ENCODE measurements around the gene SIT1.
"Not testable (repeated sequence)": the region's sequence is repeated elsewhere in the genome, so short reads cannot be mapped to it uniquely, and the experiment has no call there.

SIT1 gene

DNA sequence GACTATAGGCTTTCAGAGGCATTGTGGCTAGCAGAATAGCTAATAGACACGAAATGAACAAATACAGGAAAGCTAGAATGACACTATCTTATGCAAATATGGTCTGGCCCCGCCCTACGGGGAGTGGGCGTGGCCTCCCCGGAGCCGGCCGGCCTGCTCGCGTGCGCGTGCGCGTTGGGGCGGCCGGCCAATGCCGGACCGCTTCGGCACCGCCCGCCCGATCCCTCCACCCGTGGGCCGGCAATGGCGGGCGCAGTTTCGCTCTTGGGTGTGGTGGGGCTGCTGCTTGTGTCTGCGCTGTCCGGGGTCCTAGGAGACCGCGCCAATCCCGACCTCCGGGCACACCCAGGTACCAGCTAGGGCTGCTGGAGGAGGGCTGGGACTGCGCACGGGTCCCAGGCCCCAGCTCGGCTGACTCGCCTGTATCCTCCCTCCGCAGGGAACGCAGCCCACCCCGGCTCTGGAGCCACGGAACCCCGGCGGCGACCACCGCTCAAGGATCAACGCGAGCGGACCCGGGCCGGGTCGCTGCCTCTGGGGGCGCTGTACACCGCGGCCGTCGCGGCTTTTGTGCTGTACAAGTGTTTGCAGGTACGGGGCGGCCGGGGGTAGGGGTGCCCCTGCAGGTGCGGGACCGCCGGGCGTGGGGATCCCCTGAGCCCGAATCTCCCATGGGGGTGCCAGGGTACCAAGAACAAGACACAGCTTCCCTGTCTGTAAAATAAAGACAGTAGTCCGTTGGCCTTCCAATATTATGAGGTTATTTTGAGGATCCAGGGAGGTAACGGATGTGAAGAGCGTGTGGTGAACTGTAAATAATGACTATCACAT, 7.6 kb upstream of the SIT1 start, which contains the start of gene CCDC107:
Gene CCDC107 (plus strand): TSS at position 156 of the 831 bp plus-strand sequence. CDS start 88 bp downstream, at position 244.
- peak; percentile 90 for DNase-seq

DNA sequence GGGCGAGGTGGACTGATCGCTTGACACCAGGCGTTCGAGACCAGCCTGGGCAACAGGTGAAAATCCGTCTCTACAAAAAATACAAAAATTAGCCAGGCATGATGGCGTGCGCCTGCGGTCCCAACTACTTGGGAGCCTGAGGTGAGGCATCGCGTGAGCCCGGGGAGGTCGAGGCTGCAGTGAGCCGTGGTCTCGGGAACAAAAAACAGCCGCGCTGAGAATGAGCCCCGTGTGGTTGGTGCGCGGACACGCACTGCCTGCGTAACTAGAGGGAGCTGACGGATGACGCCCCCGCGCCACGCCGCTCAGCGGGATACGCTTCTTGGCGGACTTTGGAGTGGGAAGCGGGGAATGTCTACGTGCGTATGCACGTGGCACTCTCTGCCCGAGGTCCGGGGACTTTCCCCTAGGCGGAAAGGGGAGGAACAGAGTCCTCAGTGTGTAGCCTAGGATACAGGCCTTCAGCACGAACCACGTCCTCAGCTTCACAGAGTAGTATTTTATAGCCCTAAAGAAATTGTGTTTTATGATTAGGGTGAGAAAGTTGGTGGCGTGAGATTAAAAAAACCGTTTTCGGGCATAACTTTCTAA, 6.9 kb upstream of the SIT1 start, which contains the start of gene RMRP:
Gene RMRP (minus strand): TSS at position 474 of the 591 bp plus-strand sequence.
- peak; percentile 83 for DNase-seq

DNA sequence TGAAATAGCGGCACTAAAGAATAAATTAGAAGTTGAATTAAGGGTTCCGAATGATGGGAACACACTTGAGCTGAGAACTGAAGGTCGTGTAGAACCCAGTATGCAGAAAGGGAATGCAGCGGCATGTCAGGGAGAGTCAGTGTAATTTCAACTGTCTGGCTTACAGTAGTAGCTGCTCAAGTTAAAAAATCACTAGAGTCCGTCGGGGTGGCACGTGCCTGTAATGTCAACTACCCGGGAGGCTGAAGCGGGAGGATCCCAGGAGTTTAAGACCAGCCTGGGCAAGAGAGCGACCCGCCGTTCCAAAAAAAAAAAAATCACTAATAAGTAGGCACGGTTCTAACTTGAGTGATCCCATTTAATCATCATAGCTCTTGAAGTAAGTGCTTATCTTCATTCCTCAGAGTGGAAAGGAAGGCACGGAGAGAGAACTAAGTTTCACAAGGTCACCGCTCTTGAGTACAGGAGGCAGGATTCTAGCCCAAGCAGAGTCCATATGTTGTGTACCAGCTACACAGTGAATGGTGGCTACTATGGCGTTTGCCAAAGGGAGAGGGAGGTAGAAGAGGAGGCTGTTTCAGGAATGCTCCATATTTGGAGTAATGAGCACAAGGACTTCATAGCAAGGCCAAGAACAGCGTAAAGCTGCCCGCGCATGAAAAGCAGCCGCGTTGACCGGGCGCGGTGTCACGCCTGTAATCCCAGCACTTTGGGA, 6.3 kb upstream of the SIT1 start:
- DNase-seq = no peak

DNA sequence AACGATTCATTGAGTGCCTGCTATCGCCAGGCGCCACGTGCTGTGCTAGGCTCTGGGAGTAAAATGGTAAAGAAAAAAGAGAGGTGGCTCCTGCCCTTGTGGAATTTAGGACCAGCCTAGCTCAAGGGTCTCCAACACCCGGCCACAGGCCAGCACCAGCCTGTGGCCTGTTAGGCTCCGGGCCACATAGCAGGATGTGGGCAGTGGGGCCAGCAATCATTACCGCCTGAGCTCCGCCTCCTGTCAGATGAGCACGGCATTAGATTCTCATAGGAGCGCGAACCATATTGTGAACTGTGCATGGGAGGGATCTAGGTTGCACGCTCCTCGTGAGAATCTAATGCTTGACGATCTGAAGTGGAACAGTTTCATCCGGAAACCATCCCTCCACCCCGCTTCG, 5.6 kb upstream of the SIT1 start:
- no peak for DNase-seq

DNA sequence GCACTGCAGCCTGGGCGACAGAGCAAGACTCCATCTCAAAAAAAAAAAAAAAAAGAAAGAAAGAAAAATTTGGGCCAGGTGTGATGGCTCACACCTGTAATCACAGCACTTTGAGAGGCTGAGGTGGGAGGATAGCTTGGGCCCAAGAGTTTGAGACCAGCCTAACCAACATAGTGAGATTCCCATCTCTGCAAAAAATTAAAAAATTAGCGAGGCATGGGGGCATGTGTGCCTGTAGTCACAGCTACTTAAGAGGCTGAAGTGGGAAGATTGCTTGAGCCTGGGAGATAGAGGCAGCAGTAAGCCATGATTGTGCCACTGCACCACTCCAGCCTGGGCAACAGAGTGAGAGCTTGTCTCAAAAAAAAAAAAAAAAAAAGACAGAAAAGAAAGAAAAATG, 2.9 kb upstream of the SIT1 start:
- no peak for DNase-seq

DNA sequence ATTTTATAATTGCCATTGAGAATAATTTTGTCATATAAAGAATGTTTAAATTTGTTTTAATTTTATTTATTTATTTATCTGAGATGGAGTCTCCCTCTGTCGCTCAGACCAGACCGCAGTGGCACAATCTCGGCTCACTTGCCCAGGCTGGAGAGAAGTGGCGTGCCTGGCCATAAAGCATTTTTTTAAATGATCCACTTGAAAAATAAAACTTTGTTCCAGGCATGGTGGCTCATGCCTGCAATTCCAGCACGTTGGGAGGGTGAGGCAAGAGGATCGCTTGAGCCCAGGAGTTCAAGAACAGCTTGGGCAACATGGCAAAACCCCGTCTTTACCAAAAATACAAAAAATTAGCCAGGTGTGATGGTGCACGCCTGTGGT, 2.1 kb upstream of the SIT1 start:
- DNase-seq = no peak

DNA sequence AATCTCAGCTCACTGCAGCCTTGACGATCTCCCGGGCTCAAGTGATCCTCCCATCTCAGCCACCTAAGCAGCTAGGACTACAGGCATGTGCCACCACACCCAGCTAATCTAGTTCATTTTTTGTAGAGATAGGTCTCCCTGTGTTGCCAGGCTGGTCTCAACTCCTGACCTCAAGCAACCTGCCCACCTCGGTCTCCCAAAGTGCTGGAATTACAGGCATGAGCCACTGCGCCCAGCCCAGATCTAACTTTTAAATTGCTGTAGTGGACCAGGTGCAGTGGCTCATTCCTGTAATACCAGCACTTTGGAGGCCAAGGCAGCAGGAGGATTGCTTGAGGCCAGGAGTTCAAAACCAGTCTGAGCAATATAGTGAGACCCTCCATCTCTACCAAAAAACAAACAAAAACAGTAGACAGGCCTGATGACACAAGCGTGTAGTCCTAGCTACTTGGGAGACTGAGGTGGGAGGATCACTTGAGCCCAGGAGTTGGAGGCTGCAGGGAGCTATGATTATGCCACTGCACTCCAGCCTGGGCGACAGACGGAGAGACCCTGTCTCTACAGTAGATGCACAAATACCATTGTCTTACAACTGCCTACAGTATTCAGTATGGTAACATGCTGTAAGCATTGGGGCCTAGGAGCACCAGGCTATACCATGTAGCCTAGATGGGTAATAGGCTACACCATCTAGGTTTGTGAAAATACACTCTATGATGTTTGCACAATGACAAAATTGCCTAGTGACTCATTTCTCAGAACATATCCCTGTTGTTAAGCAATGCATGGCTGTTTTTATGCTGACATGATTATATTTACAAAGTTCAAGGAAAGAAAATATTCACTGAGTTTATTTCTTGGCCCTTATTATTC, 1.5 kb upstream of the SIT1 start:
- DNase-seq = no peak

DNA sequence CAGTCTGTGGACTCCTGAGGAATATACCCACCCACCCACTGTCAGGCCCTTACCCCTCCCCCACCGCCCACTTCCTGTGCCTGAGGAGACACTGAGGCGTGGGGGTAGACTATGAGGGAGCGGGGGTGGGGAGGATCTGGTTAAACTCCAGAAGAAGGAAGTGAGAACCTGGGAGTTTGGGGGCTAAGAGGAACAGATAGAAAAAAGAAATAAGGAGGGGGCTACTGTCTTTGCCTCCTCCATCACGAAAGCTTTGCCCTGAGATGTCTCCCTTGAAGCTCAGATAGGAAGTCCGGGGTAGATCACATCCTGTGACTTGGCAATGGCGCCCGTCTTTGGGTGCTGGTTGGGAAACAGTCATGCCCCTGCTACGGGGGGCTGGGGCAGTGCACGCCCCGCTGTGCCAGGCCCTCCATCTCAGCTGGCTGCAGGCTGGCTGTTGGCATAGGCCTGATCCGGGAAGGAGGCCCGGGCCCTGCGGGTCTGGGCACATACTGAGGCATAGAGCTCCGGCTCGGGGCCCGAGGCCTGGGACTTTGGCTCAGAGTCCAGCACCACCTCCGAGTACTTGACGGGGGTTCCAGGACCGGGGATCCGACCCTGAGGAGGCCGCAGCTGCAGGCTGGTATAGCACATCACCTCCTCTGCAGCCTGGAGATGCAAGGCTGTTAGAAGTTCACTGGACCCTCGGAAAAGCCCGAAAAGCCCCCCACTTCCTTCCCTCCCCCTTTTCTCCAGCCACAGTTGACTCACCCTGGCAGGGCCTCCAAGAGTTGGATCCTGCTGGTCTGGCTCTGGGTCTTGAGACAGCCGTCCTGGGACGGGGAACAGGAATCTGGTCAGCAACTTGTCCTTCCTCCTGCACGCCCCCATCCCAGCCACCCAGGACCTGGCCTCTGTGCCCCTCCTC, 1.0 kb downstream of the SIT1 start:
- DNase-seq = no peak

DNA sequence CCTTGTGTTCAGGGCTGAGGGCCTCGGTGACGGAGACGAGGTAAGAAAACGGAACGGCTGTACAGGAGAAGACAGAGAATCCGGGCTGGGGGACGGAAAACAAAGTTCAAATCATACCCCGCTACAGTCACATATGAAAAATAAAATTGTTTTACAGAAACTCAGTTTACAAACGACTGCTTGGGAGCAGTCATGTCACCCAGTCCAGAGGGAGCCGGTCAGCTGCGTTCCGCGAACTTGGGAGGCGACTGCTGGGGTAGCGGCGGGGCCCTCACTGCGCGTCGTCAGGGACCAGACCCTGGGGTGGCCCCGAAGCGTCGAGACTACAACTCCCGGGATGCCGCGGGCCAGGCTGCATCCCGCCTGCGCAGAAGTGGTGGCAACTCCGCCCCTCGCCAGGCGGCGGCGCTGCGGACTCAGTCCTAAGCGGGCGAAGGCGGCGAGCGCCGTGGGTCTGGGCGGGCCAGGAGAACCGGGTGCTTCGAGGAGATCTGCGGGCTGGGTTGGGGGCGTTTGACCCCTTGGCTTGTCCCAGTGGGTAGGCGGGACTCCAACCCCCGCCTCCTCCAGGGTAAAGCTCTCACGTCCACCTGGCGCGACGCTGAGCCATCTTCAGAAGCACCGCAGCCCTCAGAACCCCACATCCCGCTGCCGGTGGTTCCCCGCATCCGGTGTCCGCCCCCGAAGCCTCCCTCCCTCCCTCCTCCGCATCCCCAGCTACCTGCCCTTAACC, 4.0 kb downstream of the SIT1 start:
- DNase-seq = peak; percentile 91

DNA sequence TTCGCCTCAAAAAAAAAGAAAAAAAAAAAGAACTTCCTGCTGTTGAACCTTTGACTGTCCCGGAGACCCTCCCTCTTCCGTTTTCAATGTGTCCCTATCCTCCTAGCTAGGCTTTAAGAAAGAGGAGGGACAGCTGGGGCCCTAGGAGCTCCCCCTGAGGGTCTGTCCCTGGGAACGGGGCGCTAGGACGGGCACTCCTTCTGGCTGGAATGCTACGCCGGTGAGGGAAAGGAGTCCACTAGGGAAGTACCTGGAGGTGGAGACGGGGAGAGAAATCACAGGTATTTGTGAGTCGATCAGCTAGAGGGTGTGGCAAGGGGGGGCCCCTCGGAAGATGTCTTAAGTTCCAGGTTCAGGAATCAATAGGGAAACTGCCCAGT, 4.6 kb downstream of the SIT1 start:
- DNase-seq = no peak

DNA sequence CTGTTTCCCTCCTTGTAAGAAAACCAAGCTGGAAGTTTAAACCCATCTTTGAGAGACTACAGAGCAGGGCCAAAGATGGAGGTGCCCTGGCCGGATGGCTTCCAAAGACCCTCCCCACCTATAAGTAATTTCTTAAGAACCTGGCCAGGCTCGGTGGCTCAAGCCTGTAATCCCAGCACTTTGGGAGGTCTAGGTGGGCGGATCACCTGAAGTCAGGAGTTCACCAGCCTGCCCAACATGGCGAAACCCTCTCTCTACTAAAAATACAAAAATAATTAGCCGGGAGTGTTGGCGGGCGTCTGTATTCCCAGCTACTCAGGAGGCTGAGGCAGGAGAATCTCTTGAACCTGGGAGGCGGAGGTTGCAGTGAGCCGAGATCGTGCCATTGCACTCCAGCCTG, 5.0 kb downstream of the SIT1 start:
- DNase-seq = not testable (repeated sequence)

DNA sequence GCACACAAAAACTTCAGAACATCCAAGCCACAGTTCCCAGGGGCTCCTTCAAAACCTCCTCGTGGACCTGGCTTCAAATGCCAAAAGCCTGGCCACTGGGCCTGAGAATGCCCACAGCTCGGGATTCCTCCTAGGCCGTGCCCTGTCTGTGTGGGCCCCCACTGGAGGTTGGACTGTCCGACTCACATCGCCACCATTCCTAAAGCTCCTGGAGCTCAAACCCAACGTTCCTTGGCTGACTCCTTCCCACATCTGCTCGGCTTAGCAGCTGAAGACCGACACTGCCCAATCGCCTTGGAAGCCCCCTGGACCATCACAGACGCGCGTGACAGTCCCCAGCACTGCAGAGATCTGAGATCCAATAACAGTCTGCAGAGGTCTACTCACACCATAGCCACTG, 7.7 kb downstream of the SIT1 start:
- no peak for DNase-seq

DNA sequence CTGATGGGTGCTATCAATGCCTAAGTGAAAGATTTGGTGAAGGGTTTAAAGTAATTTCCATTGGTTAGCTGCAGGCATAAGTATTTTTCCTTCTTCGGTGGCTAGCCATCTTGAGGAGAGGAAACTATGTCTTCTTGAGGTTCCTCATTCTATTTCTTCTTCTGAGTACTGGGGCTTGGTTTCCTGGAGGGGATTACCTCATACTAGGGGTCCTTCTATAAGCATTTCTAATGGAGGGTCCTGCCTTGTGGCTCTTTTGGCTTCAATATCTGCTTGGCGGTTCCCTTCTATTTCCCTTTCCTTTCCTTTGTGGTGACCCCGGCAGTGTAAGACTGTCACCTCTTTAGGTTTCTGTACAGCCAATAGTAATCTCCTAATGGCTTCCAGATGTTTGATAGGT, 9.3 kb downstream of the SIT1 start:
- DNase-seq = not testable (repeated sequence)

DNA sequence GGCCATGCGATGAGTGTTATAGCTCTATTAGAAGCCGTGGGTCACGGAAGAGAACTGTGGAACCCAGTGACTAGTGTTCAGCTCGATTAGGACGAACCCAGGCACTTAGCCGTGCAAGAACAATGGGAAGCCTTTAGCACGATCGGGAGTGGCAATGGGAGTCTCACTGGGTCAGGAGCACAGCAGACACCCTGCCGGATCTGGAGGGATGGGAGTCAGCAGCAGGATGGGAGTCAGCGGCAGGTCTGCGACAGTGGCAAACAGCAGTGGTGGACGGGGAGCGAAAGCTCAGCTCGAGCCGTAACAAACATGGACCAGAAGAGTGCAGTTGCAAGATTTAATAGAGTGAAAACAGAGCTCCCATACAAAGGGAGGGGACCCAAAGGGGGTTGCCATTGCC, 10.3 kb downstream of the SIT1 start:
- DNase-seq = not testable (repeated sequence)

DNA sequence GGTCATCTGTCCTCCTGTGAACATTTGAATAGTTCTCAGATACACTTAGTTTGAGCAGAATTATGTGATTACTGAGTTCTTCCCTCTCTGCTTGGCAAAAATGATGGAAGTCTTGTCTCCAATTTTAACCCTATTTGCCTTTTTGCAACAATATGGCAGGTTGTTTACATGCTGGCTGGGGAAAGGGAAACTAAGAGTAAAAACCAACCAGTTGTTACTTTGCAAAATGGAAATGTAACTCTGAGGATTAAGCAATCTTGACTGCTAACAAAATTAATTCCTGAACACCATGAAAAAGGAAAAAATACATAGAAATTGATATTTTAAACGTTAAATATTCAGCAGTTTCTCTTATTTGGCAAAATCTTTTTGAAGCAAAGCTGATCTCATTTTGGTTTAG, 11.1 kb downstream of the SIT1 start:
- DNase-seq = no peak

DNA sequence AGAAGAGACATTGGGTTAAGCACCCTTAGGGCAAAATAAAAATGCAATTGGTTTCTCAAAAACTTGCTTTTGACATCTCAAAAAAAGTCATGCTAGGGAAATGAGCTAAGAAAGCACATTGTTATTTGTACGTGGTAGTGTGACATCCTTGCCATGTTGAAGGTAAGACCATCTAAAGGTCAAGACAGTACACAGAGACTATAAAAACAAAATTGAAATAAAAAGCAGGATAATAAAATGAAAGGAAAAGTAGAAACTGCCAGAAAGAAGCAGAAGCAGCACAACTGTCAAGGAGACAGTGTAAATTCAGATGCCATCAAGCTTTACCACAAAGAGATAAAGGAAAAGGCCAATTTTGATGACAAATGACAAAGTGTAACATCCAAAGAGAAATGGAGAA, 11.5 kb downstream of the SIT1 start:
- DNase-seq = not testable (repeated sequence)

DNA sequence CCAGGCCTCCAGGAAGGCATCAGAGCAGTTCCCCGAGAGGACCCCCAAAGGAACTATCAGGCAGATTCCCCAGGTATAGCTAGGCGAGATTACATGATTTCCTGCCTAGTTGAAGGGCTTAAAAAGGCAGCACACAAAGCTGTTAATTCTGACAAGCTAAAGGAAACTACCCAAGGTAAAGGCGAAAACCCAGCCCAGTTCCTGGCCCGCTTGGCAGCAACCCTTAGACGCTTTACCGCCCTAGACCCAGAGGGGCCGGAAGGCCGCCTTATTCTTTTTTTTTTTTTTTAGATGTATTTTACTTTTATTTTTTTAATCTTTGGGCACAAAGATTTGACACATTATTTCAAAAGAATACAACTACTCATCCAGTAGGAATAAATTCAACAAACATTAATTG, 12.0 kb downstream of the SIT1 start:
- not testable (repeated sequence) for DNase-seq

DNA sequence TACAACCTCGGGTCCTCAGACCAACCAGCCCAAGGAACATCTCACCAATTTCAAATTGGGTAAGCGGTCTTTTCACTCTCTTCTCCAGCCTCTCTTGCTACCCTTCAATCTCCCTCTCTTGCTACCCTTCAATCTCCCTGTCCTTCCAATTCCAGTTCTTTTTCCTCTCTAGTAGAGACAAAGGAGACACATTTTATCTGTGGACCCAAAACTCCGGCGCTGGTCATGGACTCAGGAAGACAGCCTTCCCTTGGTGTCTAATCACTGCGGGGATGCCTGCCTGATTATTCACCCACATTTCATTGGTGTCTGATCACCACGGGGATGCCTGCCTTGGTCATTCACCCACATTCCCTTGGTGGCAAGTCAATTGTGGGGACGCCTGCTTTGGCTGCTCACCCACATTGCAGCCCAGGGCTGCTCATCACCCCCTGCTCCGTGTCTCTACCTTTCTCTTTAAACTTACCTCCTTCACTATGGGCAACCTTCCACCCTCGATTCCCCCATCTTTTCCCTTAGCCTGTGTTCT, 13.2 kb downstream of the SIT1 start:
- not testable (repeated sequence) for DNase-seq

DNA sequence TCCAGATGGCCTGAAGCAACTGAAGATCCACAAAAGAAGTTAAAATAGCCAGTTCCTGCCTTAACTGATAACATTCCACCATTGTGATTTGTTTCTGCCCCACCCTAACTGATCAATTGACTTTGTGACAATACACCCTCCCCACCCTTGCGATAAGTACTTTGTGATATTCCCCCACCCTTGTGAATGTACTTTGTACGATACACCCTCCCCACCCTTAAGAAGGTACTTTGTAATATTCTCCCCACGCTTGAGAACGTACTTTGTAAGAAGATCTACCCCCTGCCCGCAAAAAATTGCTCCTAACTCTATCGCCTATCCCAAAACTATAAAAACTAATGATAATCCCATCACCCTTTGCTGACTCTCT, 13.9 kb downstream of the SIT1 start:
- DNase-seq = not testable (repeated sequence)

DNA sequence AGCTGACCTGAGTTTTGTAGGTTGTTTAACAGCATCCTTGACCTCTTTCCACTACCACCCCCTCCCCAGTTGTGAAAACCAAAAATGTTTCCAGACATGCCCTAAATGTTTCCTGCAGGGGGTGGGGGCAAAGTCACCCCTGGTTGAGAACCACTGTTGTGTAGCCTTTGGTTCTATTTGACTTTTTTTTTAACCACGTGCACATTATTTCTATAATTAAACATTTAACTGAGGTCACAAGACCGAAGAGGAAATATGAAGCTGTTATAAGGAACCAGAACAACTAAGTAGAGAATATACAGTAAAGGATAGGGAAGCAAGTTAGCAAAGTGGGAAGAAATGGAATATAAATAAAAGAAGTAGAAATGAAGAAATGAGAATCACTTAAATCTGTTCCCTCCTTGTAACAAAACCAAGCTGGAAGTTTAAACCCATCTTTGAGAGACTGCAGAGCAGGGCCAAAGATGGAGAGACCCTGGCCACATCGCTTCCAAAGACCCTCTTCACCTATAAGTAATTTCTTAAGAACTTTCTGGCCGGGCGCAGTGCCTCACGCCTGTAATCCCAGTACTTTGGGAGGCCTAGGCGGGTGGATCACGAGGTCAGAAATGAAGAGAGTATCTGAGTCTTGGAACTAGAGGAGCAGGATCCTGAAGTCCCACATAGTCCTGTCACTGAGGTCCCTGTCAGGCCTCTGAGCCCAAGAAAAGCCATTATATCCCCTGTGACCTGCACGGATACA, 14.4 kb downstream of the SIT1 start:
- DNase-seq = no peak

All from activated CD4-positive, CD25-positive, alpha-beta regulatory T cell treated with anti-CD3 and anti-CD28 coated beads, Interleukin-2, amount 50 U/mL, for 72 hours (primary cell).